Activated T-cell treated with anti-CD3 and anti-CD28 coated beads, Interleukin-2, amount 50 U/mL, for 72 hours (primary cell): Measurements from ENCODE around the gene DNAH12. TPM values are rescaled to one million over a fixed set of nuclear protein-coding genes. Genes with fewer than 3 reads are reported as not detected.
"Not testable (repeated sequence)": the region's sequence is repeated elsewhere in the genome, so short reads cannot be mapped to it uniquely, and the experiment has no call there.

Experiments
- ATAC-seq, 2 donors: fragments of 150-1000 bp; cut with Tn5 transposase; replicated peaks in 1 of 2; 2 replicates each; pipeline ENCODE4 v1.10.0; 2021; ENCODE audit warnings: moderate library complexity in 2 of 2, mild to moderate bottlenecking in 1 of 2
- DNase-seq, 2 donors: peaks; one replicate each; pipeline ENCODE4 v3.0.0; 2021 to 2022; ENCODE audit warnings: mixed read lengths in 1 of 2
- H3K27ac Mint-ChIP-seq: one replicate; pipeline ENCODE4 v1.8.0; 2022; ENCODE audit warnings: mild to moderate bottlenecking, moderate library complexity, mixed read lengths
- H3K27me3 Mint-ChIP-seq: one replicate; pipeline ENCODE4 v1.8.0; 2022; ENCODE audit warnings: low read depth, mixed read lengths
- H3K36me3 Mint-ChIP-seq, 2 donors: one replicate each; pipeline ENCODE4 v1.8.0; 2022; ENCODE audit warnings: mixed read lengths in 2 of 2, mild to moderate bottlenecking in 1 of 2; ENCODE audit not compliant: insufficient read depth in 2 of 2
- H3K4me1 Mint-ChIP-seq: one replicate; pipeline ENCODE4 v1.8.0; 2022; ENCODE audit warnings: low read depth, mixed read lengths
- H3K4me3 Mint-ChIP-seq, 2 donors: one replicate each; pipeline ENCODE4 v1.8.0; 2022; ENCODE audit warnings: mild to moderate bottlenecking in 2 of 2, mixed read lengths in 2 of 2, moderate library complexity in 2 of 2
- H3K9me3 Mint-ChIP-seq, 2 donors: one replicate each; pipeline ENCODE4 v1.8.0; 2022; ENCODE audit warnings: mixed read lengths in 2 of 2
- total RNA-seq, 2 donors: library from RNA; stranded (reverse); gene quantifications; one replicate each; pipeline ENCODE4 v1.2.3, GENCODE V29; 2022

The DNAH12 gene
- total RNA-seq, 2 donors from 2014 or later: 0.21 to 0.26 TPM

- H3K4me1 Mint-ChIP-seq, H3K9me3 Mint-ChIP-seq, ATAC-seq, H3K27ac Mint-ChIP-seq, H3K27me3 Mint-ChIP-seq, H3K36me3 Mint-ChIP-seq, DNase-seq, H3K4me3 Mint-ChIP-seq: not testable (repeated sequence)
Observed at GRCh38 chr3:57303520-57303919, 240.6 kb downstream of the DNAH12 start.

- Mint-ChIP-seq H3K36me3 (no peaks in the 10 kb centered on the region), H3K27me3 (peaks cover 28% of the 10 kb centered on the region), H3K4me1 (no peaks in the 10 kb centered on the region), H3K4me3 (no peak overlapping the region), H3K27ac (no peak overlapping the region), H3K9me3 (no peaks in the 10 kb centered on the region)
- ATAC-seq (peak; percentile 73 to 93), DNase-seq (peak; percentile 16 to 28)
Observed at GRCh38 chr3:57298041-57298440, 246.1 kb downstream of the DNAH12 start.

GRCh38 chr3:57292897-57293526 lies 251.1 kb downstream of the DNAH12 start:
- Mint-ChIP-seq H3K4me1 (no peaks in the 10 kb centered on the region), H3K36me3 (no peaks in the 10 kb centered on the region), H3K27me3 (peaks cover 31% of the 10 kb centered on the region), H3K27ac (no peak overlapping the region), H3K9me3 (no peaks in the 10 kb centered on the region), H3K4me3 (no peak overlapping the region)
- ATAC-seq: no peak
- DNase-seq: no peak

- Mint-ChIP-seq H3K36me3 (no peaks in the 10 kb centered on the region), H3K4me1 (no peaks in the 10 kb centered on the region), H3K27me3 (peaks cover 24% of the 10 kb centered on the region), H3K9me3 (no peaks in the 10 kb centered on the region), H3K27ac (no peak within 1 kb of the TSS), H3K4me3 (no peak within 1 kb of the TSS)
- no peak for ATAC-seq
- no peak for DNase-seq
Observed at GRCh38 chr3:57292159-57292896, 251.8 kb downstream of the DNAH12 start, which contains the start of gene ASB14. TSS of gene ASB14 (minus strand) at chr3:57292685. CDS start at chr3:57292033, 652 bp downstream.

- Mint-ChIP-seq H3K4me3 (no peak overlapping the region), H3K4me1 (no peaks in the 10 kb centered on the region), H3K27ac (no peak overlapping the region), H3K36me3 (peaks cover 0 to 2% of the 10 kb centered on the region in 2 donors), H3K9me3 (no peaks in the 10 kb centered on the region), H3K27me3 (peaks cover 16% of the 10 kb centered on the region)
- no peak for DNase-seq
- ATAC-seq: no peak
Observed at GRCh38 chr3:57288403-57288802, 255.7 kb downstream of the DNAH12 start.

GRCh38 chr3:57287205-57287604 lies 256.9 kb downstream of the DNAH12 start:
- H3K27ac Mint-ChIP-seq: no peak overlapping the region
- ATAC-seq (no peak), DNase-seq (no peak)
- H3K4me1 Mint-ChIP-seq: no peaks in the 10 kb centered on the region
- H3K27me3 Mint-ChIP-seq: peaks cover 16% of the 10 kb centered on the region
- no peaks in the 10 kb centered on the region for H3K9me3 Mint-ChIP-seq
- H3K4me3 Mint-ChIP-seq: no peak overlapping the region
- H3K36me3 Mint-ChIP-seq: peaks cover 0 to 2% of the 10 kb centered on the region in 2 donors

- Mint-ChIP-seq H3K27me3 (peaks cover 6% of the 10 kb centered on the region), H3K27ac (no peak overlapping the region), H3K4me1 (no peaks in the 10 kb centered on the region), H3K36me3 (peaks cover 2 to 3% of the 10 kb centered on the region in 2 donors), H3K4me3 (no peak overlapping the region), H3K9me3 (peaks cover 0 to 2% of the 10 kb centered on the region in 2 donors)
- no peak for DNase-seq
- no peak for ATAC-seq
Observed at GRCh38 chr3:57283334-57283733, 260.8 kb downstream of the DNAH12 start.

GRCh38 chr3:57281715-57282114 lies 262.4 kb downstream of the DNAH12 start:
- H3K4me3 Mint-ChIP-seq: no peak overlapping the region
- ATAC-seq (peak; percentile 69 to 76), DNase-seq (no peak)
- peaks cover 5% of the 10 kb centered on the region for H3K27me3 Mint-ChIP-seq
- no peak overlapping the region for H3K27ac Mint-ChIP-seq
- H3K9me3 Mint-ChIP-seq: peaks cover 0 to 2% of the 10 kb centered on the region in 2 donors
- H3K36me3 Mint-ChIP-seq: peaks cover 2% of the 10 kb centered on the region in 2 donors
- H3K4me1 Mint-ChIP-seq: no peaks in the 10 kb centered on the region

GRCh38 chr3:57279685-57280084 lies 264.5 kb downstream of the DNAH12 start:
- DNase-seq (no peak), ATAC-seq (no peak)
- no peaks in the 10 kb centered on the region for H3K4me1 Mint-ChIP-seq
- H3K9me3 Mint-ChIP-seq: peaks cover 0 to 2% of the 10 kb centered on the region in 2 donors
- no peak overlapping the region for H3K27ac Mint-ChIP-seq
- no peaks in the 10 kb centered on the region for H3K27me3 Mint-ChIP-seq
- no peak overlapping the region for H3K4me3 Mint-ChIP-seq
- H3K36me3 Mint-ChIP-seq: peaks cover 2% of the 10 kb centered on the region in 2 donors

- Mint-ChIP-seq H3K27ac (no peak overlapping the region), H3K27me3 (no peaks in the 10 kb centered on the region), H3K4me3 (no peak overlapping the region), H3K9me3 (peaks cover 0 to 2% of the 10 kb centered on the region in 2 donors), H3K36me3 (peaks cover 2% of the 10 kb centered on the region in 2 donors), H3K4me1 (peaks cover 5% of the 10 kb centered on the region)
- ATAC-seq (no peak), DNase-seq (no peak)
Observed at GRCh38 chr3:57278237-57278636, 265.9 kb downstream of the DNAH12 start.

GRCh38 chr3:57275393-57275792 lies 268.8 kb downstream of the DNAH12 start:
- no peaks in the 10 kb centered on the region for H3K27me3 Mint-ChIP-seq
- no peak overlapping the region for H3K27ac Mint-ChIP-seq
- DNase-seq: no peak
- no peak for ATAC-seq
- peaks cover 0 to 7% of the 10 kb centered on the region in 2 donors for H3K36me3 Mint-ChIP-seq
- H3K4me1 Mint-ChIP-seq: peaks cover 5% of the 10 kb centered on the region
- peaks cover 0 to 1% of the 10 kb centered on the region in 2 donors for H3K9me3 Mint-ChIP-seq
- no peak overlapping the region for H3K4me3 Mint-ChIP-seq

- H3K9me3 Mint-ChIP-seq: no peaks in the 10 kb centered on the region
- no peak for ATAC-seq
- peaks cover 5% of the 10 kb centered on the region for H3K4me1 Mint-ChIP-seq
- H3K27me3 Mint-ChIP-seq: no peaks in the 10 kb centered on the region
- no peak for DNase-seq
- H3K27ac Mint-ChIP-seq: no peak overlapping the region
- no peak overlapping the region for H3K4me3 Mint-ChIP-seq
- peaks cover 0 to 6% of the 10 kb centered on the region in 2 donors for H3K36me3 Mint-ChIP-seq
Observed at GRCh38 chr3:57274845-57275244, 269.3 kb downstream of the DNAH12 start.

GRCh38 chr3:57268416-57268815 lies 275.7 kb downstream of the DNAH12 start:
- Mint-ChIP-seq H3K9me3 (no peaks in the 10 kb centered on the region), H3K4me3 (no peak overlapping the region), H3K36me3 (peaks cover 9 to 43% of the 10 kb centered on the region in 2 donors), H3K27ac (no peak overlapping the region), H3K27me3 (no peaks in the 10 kb centered on the region), H3K4me1 (no peaks in the 10 kb centered on the region)
- no peak for ATAC-seq
- no peak for DNase-seq
